Measurements from ENCODE around the gene PADI4.

DNA sequence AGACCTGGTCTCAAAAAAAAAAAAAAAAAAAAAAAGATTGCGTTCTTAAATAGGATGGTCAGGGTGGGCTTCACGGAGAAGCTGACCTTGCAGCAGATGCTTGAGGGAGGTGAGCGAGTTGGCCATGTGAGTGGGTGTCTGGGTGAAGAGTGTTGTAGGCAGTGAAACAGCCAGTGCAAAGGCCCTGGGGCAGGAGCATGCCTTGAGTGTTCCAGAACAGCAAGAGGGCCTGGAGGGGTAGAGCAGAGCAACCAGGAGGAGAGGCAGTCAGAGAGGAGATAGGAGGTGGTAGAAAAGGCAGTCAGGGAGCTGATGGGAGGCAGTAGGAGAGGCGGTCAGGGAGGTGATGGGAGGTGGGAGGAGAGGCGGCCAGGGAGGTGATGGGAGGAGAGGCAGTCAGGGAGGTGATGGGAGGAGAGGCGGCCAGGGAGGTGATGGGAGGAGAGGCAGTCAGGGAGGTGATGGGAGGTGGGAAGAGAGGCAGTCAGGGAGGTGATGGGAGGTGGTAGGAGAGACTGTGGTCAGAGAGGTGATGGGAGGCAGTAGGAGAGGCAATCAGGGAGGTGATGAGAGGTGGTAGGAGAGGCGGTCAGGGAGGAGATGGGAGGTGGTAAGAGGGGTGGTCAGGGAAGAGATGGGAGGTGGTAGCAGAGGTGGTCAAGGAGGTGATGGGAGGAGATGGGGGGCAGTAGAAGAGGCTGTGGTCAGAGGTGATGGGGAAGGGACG lies 43.8 kb downstream of the PADI4 start:
- TF ChIP-seq, protein P1, sequence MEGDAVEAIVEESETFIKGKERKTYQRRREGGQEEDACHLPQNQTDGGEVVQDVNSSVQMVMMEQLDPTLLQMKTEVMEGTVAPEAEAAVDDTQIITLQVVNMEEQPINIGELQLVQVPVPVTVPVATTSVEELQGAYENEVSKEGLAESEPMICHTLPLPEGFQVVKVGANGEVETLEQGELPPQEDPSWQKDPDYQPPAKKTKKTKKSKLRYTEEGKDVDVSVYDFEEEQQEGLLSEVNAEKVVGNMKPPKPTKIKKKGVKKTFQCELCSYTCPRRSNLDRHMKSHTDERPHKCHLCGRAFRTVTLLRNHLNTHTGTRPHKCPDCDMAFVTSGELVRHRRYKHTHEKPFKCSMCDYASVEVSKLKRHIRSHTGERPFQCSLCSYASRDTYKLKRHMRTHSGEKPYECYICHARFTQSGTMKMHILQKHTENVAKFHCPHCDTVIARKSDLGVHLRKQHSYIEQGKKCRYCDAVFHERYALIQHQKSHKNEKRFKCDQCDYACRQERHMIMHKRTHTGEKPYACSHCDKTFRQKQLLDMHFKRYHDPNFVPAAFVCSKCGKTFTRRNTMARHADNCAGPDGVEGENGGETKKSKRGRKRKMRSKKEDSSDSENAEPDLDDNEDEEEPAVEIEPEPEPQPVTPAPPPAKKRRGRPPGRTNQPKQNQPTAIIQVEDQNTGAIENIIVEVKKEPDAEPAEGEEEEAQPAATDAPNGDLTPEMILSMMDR (conservative IDR thresholded peaks at IDR 0.05 in 1 of 2, IDR thresholded peaks at IDR 0.05 in 1 of 2; ENCODE audit: extremely low read depth in 1 of 2, insufficient read depth in 1 of 2, low read depth in 1 of 2, low read length in 2 of 2) = no peak
- no peak for TF ChIP-seq EZH2 (IDR thresholded peaks at IDR 0.05; ENCODE audit: borderline replicate concordance, low read length)

All from mammary epithelial cell (primary cell).